ENCODE measurements around the gene ETV3L.
A peak's percentile ranks its signal among the peaks of the same experiment; 100 is the strongest.
"Not testable (repeated sequence)": the region's sequence is repeated elsewhere in the genome, so short reads cannot be mapped to it uniquely, and the experiment has no call there.

ETV3L gene

DNA sequence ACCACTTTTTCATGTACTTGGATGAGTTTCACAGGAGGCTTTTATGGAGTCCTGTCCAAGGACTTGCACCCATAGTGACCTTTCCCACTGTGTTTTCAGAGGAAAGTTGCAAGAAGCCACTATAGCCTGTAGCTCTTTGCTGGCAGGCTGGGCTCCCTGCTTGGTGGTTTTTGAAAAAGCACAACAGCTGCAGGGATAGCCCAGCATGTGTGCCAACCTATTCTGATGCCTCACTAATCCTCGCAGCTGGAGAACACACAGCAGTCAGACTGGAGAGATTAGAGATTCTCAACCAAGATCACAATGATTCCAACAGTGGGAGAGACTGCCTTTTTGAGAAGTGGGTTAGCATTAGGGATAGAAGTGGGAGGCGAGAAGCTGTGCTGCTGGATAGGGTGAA, 30.0 kb downstream of the ETV3L start:
- no peak for DNase-seq

DNA sequence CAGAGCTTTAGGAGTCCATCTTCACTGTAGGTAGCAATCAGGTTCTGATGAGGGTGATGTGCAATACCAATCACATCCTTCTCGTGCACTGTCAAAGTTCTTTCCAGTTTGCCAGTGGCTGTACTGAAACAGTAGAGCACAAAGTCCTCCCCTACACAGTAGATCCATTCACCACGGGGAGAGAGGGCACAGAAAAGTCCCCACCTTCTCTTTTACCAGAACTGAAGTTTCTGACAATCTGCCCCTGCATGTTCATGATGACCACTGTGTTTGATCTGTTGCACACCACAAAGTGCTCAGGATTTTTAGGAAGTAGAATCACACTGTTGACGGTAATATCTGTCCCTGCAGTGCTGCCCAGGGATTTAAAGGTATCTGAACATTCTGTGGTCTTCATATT, 40.4 kb downstream of the ETV3L start:
- DNase-seq, result not testable (repeated sequence)

DNA sequence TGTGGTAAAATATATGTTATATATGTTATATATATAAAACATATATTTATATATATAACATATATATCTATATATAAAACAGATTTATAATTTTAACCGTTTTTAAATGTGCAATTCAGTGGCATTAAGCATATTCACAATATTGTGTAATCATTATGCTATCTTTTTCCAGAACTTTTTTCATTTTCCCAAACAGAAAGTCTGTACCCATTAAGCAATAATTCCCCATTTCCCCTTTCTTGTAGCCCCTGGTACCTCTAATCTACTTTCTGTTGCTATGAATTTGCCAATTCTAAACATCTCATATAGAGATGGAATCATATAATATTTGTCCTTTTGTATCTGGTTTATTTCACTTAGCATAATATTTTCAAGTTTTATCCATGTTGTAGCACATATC, 43.3 kb downstream of the ETV3L start:
- no peak for DNase-seq

DNA sequence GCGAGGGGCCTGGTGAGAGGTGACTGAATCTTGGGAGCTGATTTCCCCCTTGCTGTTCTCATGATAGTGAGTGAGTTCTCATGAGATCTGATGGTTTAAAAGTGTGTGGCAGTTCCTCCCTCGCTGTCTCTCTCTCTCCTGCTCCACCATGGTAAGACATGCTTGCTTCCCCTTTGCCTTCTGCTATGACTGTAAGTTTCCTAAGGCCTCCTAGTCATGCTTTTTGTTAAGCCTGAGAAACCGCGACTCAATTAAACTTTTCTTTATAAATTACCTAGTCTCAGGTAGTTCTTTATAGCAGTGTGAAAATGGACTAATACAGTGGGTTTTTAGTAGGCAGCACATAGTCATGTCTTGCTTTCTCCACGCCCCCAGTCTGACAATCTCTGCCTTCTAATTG, 43.9 kb downstream of the ETV3L start:
- not testable (repeated sequence) for DNase-seq

DNA sequence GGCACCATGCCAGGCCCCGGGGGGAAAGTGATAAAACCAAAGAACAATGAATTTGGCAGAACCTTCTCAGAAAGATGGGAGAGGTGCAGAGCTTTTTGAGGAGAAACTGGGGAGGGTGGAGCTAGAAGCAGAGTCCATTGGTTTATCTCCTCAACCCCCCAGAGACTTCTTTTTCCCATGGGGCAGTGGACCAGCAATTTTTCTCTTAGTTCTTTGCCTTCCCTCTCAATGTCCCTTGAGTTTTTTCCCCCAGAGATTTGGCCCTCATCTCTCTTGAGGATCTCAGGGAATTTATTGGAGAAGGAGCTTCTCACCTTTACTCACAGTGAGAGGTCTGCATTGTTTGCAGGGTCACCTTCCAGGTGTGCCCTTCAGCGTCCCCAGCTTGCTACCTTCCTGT, 48.8 kb downstream of the ETV3L start:
- no peak for DNase-seq

DNA sequence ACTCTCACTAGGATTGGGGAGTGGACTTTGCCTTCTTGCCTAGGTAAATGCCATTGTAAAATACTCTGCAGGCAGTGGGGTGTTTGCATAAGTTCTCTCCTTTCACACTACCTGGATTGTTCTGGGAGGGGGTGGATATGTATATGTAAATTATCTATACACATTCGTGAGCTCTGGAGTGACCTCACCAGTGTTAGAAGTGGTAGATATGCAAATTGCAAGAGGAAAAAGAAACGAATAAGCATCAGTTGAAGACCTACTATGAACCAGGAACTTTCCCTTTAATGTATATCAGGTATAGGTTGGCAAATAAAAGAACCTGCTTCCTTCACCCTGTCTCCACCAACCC, 52.6 kb downstream of the ETV3L start:
- no peak for DNase-seq

DNA sequence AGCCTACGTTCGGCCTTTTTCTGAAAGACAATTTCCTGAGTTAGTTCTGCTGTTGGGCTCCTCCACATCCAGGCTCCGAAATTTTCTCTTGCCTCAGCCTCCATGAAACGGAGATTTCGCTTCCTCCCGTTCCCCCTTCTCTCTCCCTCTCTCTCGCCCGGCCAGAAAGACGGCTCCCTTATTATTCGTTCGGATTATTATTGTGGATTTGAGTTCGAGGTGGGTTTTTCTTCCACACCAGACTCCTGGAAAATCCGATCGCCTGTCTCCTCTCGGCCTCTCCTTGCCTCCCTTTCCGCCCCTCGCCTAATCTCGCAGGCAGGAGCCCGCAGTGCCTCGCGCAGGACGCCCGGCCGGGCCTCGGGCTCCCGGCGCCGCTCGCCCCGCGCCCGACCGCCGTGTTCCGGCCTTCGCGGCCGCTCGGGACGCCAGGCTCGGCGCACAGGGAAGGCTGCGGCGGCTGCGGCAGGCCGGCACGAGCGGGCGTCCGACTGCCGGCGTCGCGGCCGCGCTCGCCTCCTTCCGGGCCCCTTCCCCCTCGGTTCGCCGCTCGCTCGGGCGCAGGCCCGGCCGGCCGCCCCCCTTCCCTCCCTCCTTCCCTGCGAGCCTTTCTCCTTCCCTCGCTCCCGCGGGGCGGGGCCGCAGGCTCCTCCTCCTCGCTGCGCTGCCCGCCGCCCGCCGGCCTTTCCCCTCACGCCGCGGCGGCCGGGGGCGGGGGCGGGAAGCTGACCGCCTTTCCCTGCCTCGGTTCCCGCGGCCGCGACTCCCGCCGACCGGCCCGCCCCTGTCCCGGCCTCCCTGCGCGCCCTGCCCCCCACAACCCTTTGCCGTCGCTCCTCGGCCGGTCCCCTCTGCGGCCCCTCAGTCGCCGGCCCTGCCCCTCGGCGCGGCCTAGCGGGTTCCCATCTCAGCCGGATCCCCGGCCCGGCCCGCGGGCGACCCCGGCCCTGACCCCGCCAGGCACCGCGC, 54.1 kb downstream of the ETV3L start, which contains the start of gene ARHGEF11:
Gene ARHGEF11, minus strand, starts transcription at position 493 of the 969 bp plus-strand sequence. CDS start 1,412 bp downstream, outside the sequence.
- DNase-seq, result peak; percentile 93

DNA sequence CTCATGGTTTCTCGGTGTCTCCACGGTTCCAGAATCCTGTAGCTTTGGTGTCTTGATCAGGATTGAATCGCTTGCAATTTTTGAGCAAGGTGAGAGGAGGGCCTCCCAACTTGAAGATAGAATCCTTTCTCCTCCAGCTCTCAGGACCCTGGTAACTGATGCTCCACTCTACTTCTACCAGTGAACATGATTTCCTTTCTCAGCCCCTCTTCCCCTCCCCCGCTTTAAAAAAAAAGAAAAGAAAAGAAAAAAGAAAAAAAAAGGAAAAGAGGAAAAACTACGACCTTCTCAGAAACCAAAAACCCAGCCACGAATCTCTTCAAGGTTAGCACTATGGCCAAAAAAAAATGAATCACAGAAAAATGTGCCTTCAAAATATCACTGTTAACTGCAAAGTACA, 55.3 kb downstream of the ETV3L start:
- no peak for DNase-seq

DNA sequence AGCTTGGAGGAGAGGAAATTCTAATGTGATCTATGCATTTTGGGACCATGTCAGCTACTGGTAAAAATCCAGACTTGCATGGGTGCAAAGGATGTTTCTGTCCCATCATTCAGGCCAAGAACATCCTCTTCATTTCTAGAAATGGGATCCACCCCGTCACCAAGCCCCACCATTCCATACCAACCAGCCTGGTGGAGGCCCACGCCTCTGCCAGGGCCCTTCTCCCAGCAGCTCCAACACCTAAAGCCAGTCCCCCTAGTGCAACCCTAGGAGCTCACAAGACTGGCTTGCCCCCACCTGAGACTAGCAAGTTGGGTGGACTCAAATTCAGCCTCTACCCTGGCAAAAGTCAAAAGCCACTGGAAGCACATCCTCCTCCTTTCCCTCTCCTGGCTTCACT, 55.9 kb downstream of the ETV3L start:
- no peak for DNase-seq

DNA sequence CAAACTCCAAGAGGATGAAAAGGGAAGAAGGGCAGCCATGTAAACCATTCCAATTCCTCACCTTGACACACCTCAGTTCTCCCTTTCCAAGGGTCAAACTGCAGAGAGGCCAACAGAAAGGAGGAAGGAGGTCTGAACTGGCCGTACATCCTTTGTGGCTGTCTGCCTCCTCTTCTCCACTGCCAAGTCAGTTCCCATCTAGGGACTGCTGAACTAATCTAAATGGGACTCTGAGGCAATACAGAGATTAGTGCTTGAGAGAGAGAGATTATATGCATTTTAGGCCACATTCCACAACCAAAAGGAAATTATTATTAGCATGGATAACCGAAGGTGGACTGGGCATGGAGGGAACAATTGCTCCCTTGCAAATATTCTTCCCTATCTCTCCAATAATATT, 56.8 kb downstream of the ETV3L start:
- no peak for DNase-seq

Data from fibroblast of skin of abdomen (primary cell).